ENCODE measurements around the gene GIT2.

GRCh38 chr12:109932878-109933503, 63.2 kb downstream of the GIT2 start:
- no peak for TF ChIP-seq CTCF (IDR thresholded peaks at IDR 0.05)
- TF ChIP-seq TEAD1 (CRISPR knock-in tag; IDR thresholded peaks at IDR 0.05), result no peak
- TF ChIP-seq SP1 (CRISPR knock-in tag; conservative IDR thresholded peaks at IDR 0.05), result no peak
- no peak for TF ChIP-seq CBFB (CRISPR knock-in tag; IDR thresholded peaks at IDR 0.05; ENCODE audit: low read depth)
- no peak for TF ChIP-seq ESRRA (CRISPR knock-in tag; IDR thresholded peaks at IDR 0.05; ENCODE audit: borderline replicate concordance)
- TF ChIP-seq FOXK1 (CRISPR knock-in tag; IDR thresholded peaks at IDR 0.05), result no peak
- TF ChIP-seq HMGXB4 (CRISPR knock-in tag; IDR thresholded peaks at IDR 0.05), result no peak
- no peak for TF ChIP-seq GABPB1 (CRISPR knock-in tag; IDR thresholded peaks at IDR 0.05)
- TF ChIP-seq ZNF532 (CRISPR knock-in tag; IDR thresholded peaks at IDR 0.05; ENCODE audit: borderline replicate concordance), result no peak
- TF ChIP-seq JUN (CRISPR knock-in tag; IDR thresholded peaks at IDR 0.05), result no peak

Data from WTC11 (cell line).